HG03196 (cell line): Measurements from ENCODE around the gene DYNC1LI1.
"Not testable (repeated sequence)": the region's sequence is repeated elsewhere in the genome, so short reads cannot be mapped to it uniquely, and the experiment has no call there.

Source experiments
- ATAC-seq: cut with Tn5 transposase; IDR thresholded peaks from one replicate; pipeline ENCODE4 v1.9.1; 2021; ENCODE audit not compliant: unreplicated experiment

DYNC1LI1 gene

GRCh38 chr3:32540899-32541298 is 29.8 kb downstream of the DYNC1LI1 start:
- ATAC-seq: no peak

GRCh38 chr3:32532434-32532833 is 38.2 kb downstream of the DYNC1LI1 start:
- no peak for ATAC-seq

- no peak for ATAC-seq
Observed at GRCh38 chr3:32531010-32531647, 39.5 kb downstream of the DYNC1LI1 start.

- ATAC-seq: no peak
Observed at GRCh38 chr3:32525720-32526119, 44.9 kb downstream of the DYNC1LI1 start.

- no peak for ATAC-seq
Observed at GRCh38 chr3:32522682-32523081, 48.0 kb downstream of the DYNC1LI1 start.

- ATAC-seq: not testable (repeated sequence)
Observed at GRCh38 chr3:32518921-32519320, 51.7 kb downstream of the DYNC1LI1 start.

GRCh38 chr3:32516751-32517150 is 53.9 kb downstream of the DYNC1LI1 start:
- ATAC-seq: peak; percentile 9

GRCh38 chr3:32511005-32511404 is 59.7 kb downstream of the DYNC1LI1 start:
- no peak for ATAC-seq

- ATAC-seq: peak; percentile 77
Observed at GRCh38 chr3:32510075-32510724, 60.5 kb downstream of the DYNC1LI1 start.

- no peak for ATAC-seq
Observed at GRCh38 chr3:32508711-32509110, 61.9 kb downstream of the DYNC1LI1 start.

GRCh38 chr3:32506466-32506865 is 64.2 kb downstream of the DYNC1LI1 start:
- no peak for ATAC-seq

- no peak for ATAC-seq
Observed at GRCh38 chr3:32502946-32503286, 67.7 kb downstream of the DYNC1LI1 start.

- ATAC-seq: peak; percentile 75
Observed at GRCh38 chr3:32502118-32502945, 68.3 kb downstream of the DYNC1LI1 start, which contains the start of gene CMTM6. TSS of gene CMTM6 (minus strand) at chr3:32502852. CDS start at chr3:32502745, 107 bp downstream.

GRCh38 chr3:32501783-32502117 is 68.9 kb downstream of the DYNC1LI1 start:
- no peak for ATAC-seq

GRCh38 chr3:32500880-32501782 is 69.5 kb downstream of the DYNC1LI1 start:
- no peak for ATAC-seq

GRCh38 chr3:32500231-32500630 is 70.4 kb downstream of the DYNC1LI1 start:
- ATAC-seq: no peak

GRCh38 chr3:32499585-32499984 is 71.1 kb downstream of the DYNC1LI1 start:
- no peak for ATAC-seq

GRCh38 chr3:32498992-32499391 is 71.7 kb downstream of the DYNC1LI1 start:
- ATAC-seq: no peak

GRCh38 chr3:32498252-32498651 is 72.4 kb downstream of the DYNC1LI1 start:
- no peak for ATAC-seq

GRCh38 chr3:32495609-32496008 is 75.0 kb downstream of the DYNC1LI1 start:
- ATAC-seq: no peak

- no peak for ATAC-seq
Observed at GRCh38 chr3:32495085-32495484, 75.6 kb downstream of the DYNC1LI1 start.
